Caco-2 (cell line): ENCODE results near the gene CARD9. TPM values are rescaled to one million over a fixed set of nuclear protein-coding genes. Genes with fewer than 3 reads are reported as not detected.

Experiments used
- BruUV-seq: library from RNA; stranded (reverse); fragments of 400-500 nt; replicated peaks from 2 replicates; lab custom pipeline; 2021; lab: Mats Ljungman, UMichigan
- CTCF ChIA-PET: fragments of 300-600 bp; sonication (Branson Sonifier 250); formaldehyde crosslinking; loops from one replicate; lab custom pipeline; 2022; ENCODE audit warnings: antibody characterized with exemption; lab: Charles Lee
- POLR2A ChIA-PET: fragments of 300-600 bp; sonication (Branson Sonifier 250); formaldehyde crosslinking; loops from one replicate; lab custom pipeline; 2022; ENCODE audit warnings: antibody characterized with exemption; lab: Charles Lee
- DNase-seq, 2 experiments: peaks; one replicate each; pipeline versions ENCODE4 v3.0.0 to v3.0.0-alpha.2; 2020 to 2022
- H3K27me3 ChIP-seq: replicated peaks from 2 replicates; pipeline ENCODE4 v1.6.0; 2011; ENCODE audit warnings: low read length; ENCODE audit not compliant: control insufficient read depth, insufficient read depth
- H3K36me3 ChIP-seq: 2 replicates; pipeline ENCODE4 v1.5.1; 2011; ENCODE audit warnings: low read length; ENCODE audit not compliant: control insufficient read depth, insufficient read depth
- H3K4me1 ChIP-seq: fragments of 250-450 bp; sonication (Bioruptor Pico); 2 replicates; pipeline ENCODE4 v1.5.1; 2020; ENCODE audit warnings: mild to moderate bottlenecking
- H3K4me3 ChIP-seq: 2 replicates; pipeline ENCODE4 v1.5.1; 2011; ENCODE audit warnings: low read depth, mild to moderate bottlenecking, control low read depth, low read length
- H3K9me3 ChIP-seq: fragments of 250-450 bp; sonication (Bioruptor Pico); 2 replicates; pipeline ENCODE4 v1.5.1; 2020; ENCODE audit warnings: mild to moderate bottlenecking, moderate library complexity
- H3K27ac Mint-ChIP-seq: one replicate; pipeline ENCODE4 v1.8.0; 2022; ENCODE audit warnings: mixed read lengths; ENCODE audit not compliant: unreplicated experiment
- H3K27me3 Mint-ChIP-seq: one replicate; pipeline ENCODE4 v1.8.0; 2022; ENCODE audit warnings: mixed read lengths; ENCODE audit not compliant: insufficient read depth, unreplicated experiment
- H3K36me3 Mint-ChIP-seq: one replicate; pipeline ENCODE4 v1.8.0; 2022; ENCODE audit warnings: mild to moderate bottlenecking, mixed read lengths; ENCODE audit not compliant: insufficient read depth, unreplicated experiment
- H3K4me1 Mint-ChIP-seq: one replicate; pipeline ENCODE4 v1.8.0; 2022; ENCODE audit warnings: low read depth, mixed read lengths; ENCODE audit not compliant: unreplicated experiment
- H3K4me3 Mint-ChIP-seq: one replicate; pipeline ENCODE4 v1.8.0; 2022; ENCODE audit warnings: mild to moderate bottlenecking, moderate library complexity, mixed read lengths; ENCODE audit not compliant: unreplicated experiment
- H3K9me3 Mint-ChIP-seq: one replicate; pipeline ENCODE4 v1.8.0; 2022; ENCODE audit warnings: mixed read lengths; ENCODE audit not compliant: unreplicated experiment
- CTCF ChIP-seq, 2 experiments: fragments of 200-600 bp in 1 of 2; IDR thresholded peaks; 1 replicate in 1 of 2; 2 replicates in 1 of 2; pipeline versions ENCODE4 v1.5.1 to v1.8.0; 2011 to 2022; ENCODE audit warnings: antibody characterized with exemption in 1 of 2, control low read depth in 1 of 2, inconsistent platforms in 1 of 2, low read depth in 1 of 2, low read length in 1 of 2, mild to moderate bottlenecking in 1 of 2, moderate library complexity in 1 of 2; ENCODE audit not compliant: insufficient read depth in 1 of 2, severe bottlenecking in 1 of 2, unreplicated experiment in 1 of 2
- intact Hi-C: fragments of 100-400 bp; cut with micrococcal nuclease; formaldehyde crosslinking; loops from one replicate; pipeline ENCODE4 v1.10.0; 2022; ENCODE audit not compliant: unreplicated experiment
- total RNA-seq: library from RNA; stranded (reverse); gene quantifications from 2 replicates; pipeline ENCODE4 v1.2.3, GENCODE V29; 2022

The CARD9 gene
- total RNA-seq, 1 experiment from 2014 or later = 1.7 TPM

DNA sequence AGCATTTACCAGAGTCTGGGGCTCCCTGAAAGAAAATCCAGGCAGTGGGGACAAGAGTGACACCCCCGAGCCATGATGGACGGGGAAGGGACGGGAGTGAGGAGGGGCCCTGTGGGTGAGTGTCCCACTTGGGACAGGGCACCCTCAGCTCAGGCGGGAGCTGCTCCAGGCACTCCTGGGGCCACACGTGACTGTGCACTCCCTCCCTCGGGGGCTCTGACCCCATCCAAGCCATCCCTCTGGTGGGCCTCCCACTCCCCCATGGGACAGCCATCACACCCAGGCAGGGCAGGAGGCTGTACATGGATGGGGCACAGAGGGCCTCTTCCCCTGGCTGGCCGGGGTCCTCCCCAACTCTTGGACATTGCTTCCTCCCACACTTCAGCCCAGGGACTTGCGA lies 3.0 kb upstream of the CARD9 start:
- no TSS peak for BruUV-seq
- intact Hi-C loops = no loop called here
- peaks cover 7% of the 10 kb centered on the region for H3K4me1 Mint-ChIP-seq
- CTCF ChIA-PET = no interaction called here
- POLR2A ChIA-PET = no interaction called here
- no peaks in the 10 kb centered on the region for H3K9me3 Mint-ChIP-seq
- no peak for TF ChIP-seq CTCF (IDR thresholded peaks at IDR 0.05; ENCODE audit: insufficient read depth in 1 of 2, low read depth in 1 of 2, low read length in 1 of 2, severe bottlenecking in 1 of 2, unreplicated experiment in 1 of 2)
- Histone ChIP-seq H3K4me1 (peaks cover 20% of the 10 kb centered on the region), H3K9me3 (no peaks in the 10 kb centered on the region), H3K27me3 (no peaks in the 10 kb centered on the region), H3K4me3 (no peak overlapping the region), H3K36me3 (no peaks in the 10 kb centered on the region; the same call in 1 of the 2 replicates)
- H3K27me3 Mint-ChIP-seq = no peaks in the 10 kb centered on the region
- no peak overlapping the region for H3K4me3 Mint-ChIP-seq
- H3K27ac Mint-ChIP-seq = no peak overlapping the region
- H3K36me3 Mint-ChIP-seq = peaks cover 39% of the 10 kb centered on the region
- no peak for DNase-seq

DNA sequence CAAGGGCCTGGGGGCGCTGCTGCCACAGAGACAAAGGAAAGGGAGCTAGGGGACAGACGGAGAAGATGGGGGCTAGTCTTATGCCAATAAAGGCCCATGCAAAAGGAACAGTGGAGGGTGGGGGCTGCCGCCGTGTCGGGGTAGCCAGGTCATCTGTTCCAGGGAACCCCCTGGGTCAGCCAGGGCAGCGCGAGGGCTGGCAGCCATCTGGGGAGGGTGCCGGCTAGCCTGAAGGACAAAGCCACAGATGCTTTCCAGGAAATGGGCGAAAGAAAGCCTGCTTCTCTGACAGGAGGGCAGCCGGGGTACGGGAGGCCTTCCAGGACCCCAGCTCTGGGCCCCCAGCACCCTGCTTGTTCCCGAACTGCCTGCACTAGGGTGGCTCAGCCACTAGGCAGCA lies 1.6 kb upstream of the CARD9 start:
- Histone ChIP-seq H3K4me3 (no peak overlapping the region), H3K36me3 (no peaks in the 10 kb centered on the region), H3K9me3 (no peaks in the 10 kb centered on the region), H3K27me3 (no peaks in the 10 kb centered on the region), H3K4me1 (peaks cover 20% of the 10 kb centered on the region)
- BruUV-seq = no TSS peak
- DNase-seq = no peak
- ChIA-PET POLR2A (interaction anchor here (0.6 kb wide), 1 partner anchor 12 kb away, joined by 3 read pairs; no protein-coding TSS in a partner anchor), CTCF (no interaction called here)
- intact Hi-C loops = no loop called here
- Mint-ChIP-seq H3K4me3 (no peak overlapping the region), H3K4me1 (peaks cover 7% of the 10 kb centered on the region), H3K27me3 (no peaks in the 10 kb centered on the region), H3K27ac (no peak overlapping the region), H3K36me3 (peaks cover 48% of the 10 kb centered on the region), H3K9me3 (no peaks in the 10 kb centered on the region)
- TF ChIP-seq CTCF (IDR thresholded peaks at IDR 0.05; ENCODE audit: insufficient read depth in 1 of 2, low read depth in 1 of 2, low read length in 1 of 2, severe bottlenecking in 1 of 2, unreplicated experiment in 1 of 2) = no peak

DNA sequence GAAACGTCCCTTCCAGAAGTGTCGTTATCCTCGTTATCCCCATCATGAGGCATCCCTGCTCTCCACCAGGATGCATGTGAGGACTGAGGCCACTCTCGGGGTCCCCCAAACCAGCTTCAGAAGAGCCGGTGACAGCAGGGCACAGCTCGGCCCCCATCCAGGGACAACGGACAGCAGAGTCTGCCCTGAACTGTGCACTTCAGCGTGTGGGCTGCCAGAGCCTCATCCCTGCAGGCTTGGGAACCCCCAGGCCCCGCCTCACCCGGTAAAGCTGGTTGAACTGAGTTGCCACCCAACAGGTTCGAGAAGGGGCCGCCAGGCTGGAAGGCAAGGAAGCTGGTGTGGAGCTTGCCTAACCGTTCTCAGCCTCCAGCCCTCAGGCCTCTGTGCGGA lies 710 bp upstream of the CARD9 start:
- DNase-seq = no peak
- Histone ChIP-seq H3K4me3 (no peak overlapping the region), H3K9me3 (no peaks in the 10 kb centered on the region), H3K4me1 (peaks cover 20% of the 10 kb centered on the region), H3K27me3 (no peaks in the 10 kb centered on the region), H3K36me3 (no peaks in the 10 kb centered on the region)
- Mint-ChIP-seq H3K9me3 (no peaks in the 10 kb centered on the region), H3K36me3 (peaks cover 48% of the 10 kb centered on the region), H3K27me3 (no peaks in the 10 kb centered on the region), H3K27ac (no peak overlapping the region), H3K4me3 (no peak overlapping the region), H3K4me1 (peaks cover 7% of the 10 kb centered on the region)
- BruUV-seq = no TSS peak
- no peak for TF ChIP-seq CTCF (IDR thresholded peaks at IDR 0.05; ENCODE audit: insufficient read depth in 1 of 2, low read depth in 1 of 2, low read length in 1 of 2, severe bottlenecking in 1 of 2, unreplicated experiment in 1 of 2)
- intact Hi-C loops = no loop called here
- ChIA-PET CTCF (interaction anchor here (1.0 kb wide), 1 partner anchor 11 kb away, joined by 4 read pairs; the partner anchor contains the start of gene DNLZ), POLR2A (no interaction called here)
